ENCODE measurements around the gene ZNF182.

- TF ChIP-seq SNAPC5 (CRISPR knock-in tag; IDR thresholded peaks at IDR 0.05; ENCODE audit: borderline replicate concordance) (no peak), SIN3B (IDR thresholded peaks at IDR 0.05; ENCODE audit: low read length) (no peak), TRIM22 (IDR thresholded peaks at IDR 0.05) (no peak), MXI1 (IDR thresholded peaks at IDR 0.05; ENCODE audit: borderline replicate concordance, low read depth, low read length) (no peak), CTCF (CRISPR knock-in tag; IDR thresholded peaks at IDR 0.05) (no peak), KDM1A (CRISPR knock-in tag; IDR thresholded peaks at IDR 0.05) (no peak), FOXC1 (CRISPR knock-in tag; IDR thresholded peaks at IDR 0.05; ENCODE audit: borderline replicate concordance) (no peak), PRPF4 (IDR thresholded peaks at IDR 0.05; ENCODE audit: low read depth, low read length, poor library complexity, severe bottlenecking) (no peak), ZKSCAN1 (IDR thresholded peaks at IDR 0.05; ENCODE audit: low read length) (no peak)
These were observed 47.8 kb downstream of the ZNF182 start for GRCh38 chrX:47956016-47956415.
